K562 (cell line): Measurements from ENCODE around the gene HYCC2.

Experiments used
- ADNP ChIP-seq: fragments of 200-800 bp; sonication (Bioruptor generic); IDR thresholded peaks from 2 replicates; pipeline ENCODE4 v1.6.1; 2016; ENCODE audit warnings: missing genetic modification characterization, missing compliant biosample characterization
- CTCF ChIP-seq, 3 experiments: IDR thresholded peaks in 2 of 3; conservative IDR thresholded peaks in 1 of 3; 2 replicates each; pipeline ENCODE4 v1.5.1; 2011 to 2012; ENCODE audit warnings: low read length in 3 of 3, mild to moderate bottlenecking in 3 of 3, control low read depth in 2 of 3, improper control_type of control experiment in 1 of 3, inconsistent platforms in 1 of 3, low read depth in 1 of 3, mixed read lengths in 1 of 3, moderate library complexity in 1 of 3; ENCODE audit not compliant: insufficient read depth in 2 of 3
- MEF2A ChIP-seq: IDR thresholded peaks from 2 replicates; pipeline ENCODE4 v1.6.1; 2011; ENCODE audit warnings: low read depth, mild to moderate bottlenecking, low read length, moderate library complexity; ENCODE audit not compliant: control insufficient read depth
- NR2F6 ChIP-seq: fragments of 450-650 bp; formaldehyde crosslinking; IDR thresholded peaks from 2 replicates; pipeline ENCODE4 v1.4.0; 2020; ENCODE audit warnings: mild to moderate bottlenecking
- POLR2AphosphoS5 ChIP-seq: IDR thresholded peaks from 2 replicates; pipeline ENCODE4 v1.6.1; 2011; ENCODE audit warnings: mild to moderate bottlenecking, low read depth, low read length, moderate library complexity; ENCODE audit not compliant: control insufficient read depth, insufficient read depth
- RAD21 ChIP-seq, 2 experiments: fragments of 250-450 bp in 1 of 2; fragments of 450-650 bp in 1 of 2; sonication (Bioruptor Pico) in 1 of 2; formaldehyde crosslinking in 1 of 2; IDR thresholded peaks in 1 of 2; conservative IDR thresholded peaks in 1 of 2; 2 replicates each; pipeline versions ENCODE4 v1.4.0 to v1.8.0; 2020 to 2022; ENCODE audit warnings: mild to moderate bottlenecking in 2 of 2, moderate library complexity in 1 of 2
- REST ChIP-seq, 2 experiments: fragments of 450-650 bp; formaldehyde crosslinking in 1 of 2; IDR thresholded peaks; 2 replicates each; pipeline versions ENCODE4 v1.4.0 to v1.6.1; 2014 to 2020; ENCODE audit warnings: mild to moderate bottlenecking in 2 of 2, borderline replicate concordance in 1 of 2, low read depth in 1 of 2
- RUNX1 ChIP-seq: sonication (generic); IDR thresholded peaks from 2 replicates; pipeline ENCODE4 v1.6.1; 2016; ENCODE audit warnings: antibody characterized with exemption, low read depth
- TF ChIP-seq, protein P1 (sequence below): fragments of 450-650 bp; IDR thresholded peaks from 2 replicates; pipeline ENCODE4 v1.6.1; 2016; ENCODE audit warnings: antibody characterized with exemption

GRCh38 chr2:201118961-201119854, 47.7 kb upstream of the HYCC2 start:
- no peak for TF ChIP-seq REST (IDR thresholded peaks at IDR 0.05; ENCODE audit: borderline replicate concordance)
- no peak for TF ChIP-seq REST (CRISPR knock-in tag; IDR thresholded peaks at IDR 0.05; ENCODE audit: low read depth)
- TF ChIP-seq CTCF (IDR thresholded peaks at IDR 0.05 in 2 of 3, conservative IDR thresholded peaks at IDR 0.05 in 1 of 3; ENCODE audit: insufficient read depth in 2 of 3, low read depth in 1 of 3, low read length in 3 of 3): no peak
- TF ChIP-seq, protein P1, sequence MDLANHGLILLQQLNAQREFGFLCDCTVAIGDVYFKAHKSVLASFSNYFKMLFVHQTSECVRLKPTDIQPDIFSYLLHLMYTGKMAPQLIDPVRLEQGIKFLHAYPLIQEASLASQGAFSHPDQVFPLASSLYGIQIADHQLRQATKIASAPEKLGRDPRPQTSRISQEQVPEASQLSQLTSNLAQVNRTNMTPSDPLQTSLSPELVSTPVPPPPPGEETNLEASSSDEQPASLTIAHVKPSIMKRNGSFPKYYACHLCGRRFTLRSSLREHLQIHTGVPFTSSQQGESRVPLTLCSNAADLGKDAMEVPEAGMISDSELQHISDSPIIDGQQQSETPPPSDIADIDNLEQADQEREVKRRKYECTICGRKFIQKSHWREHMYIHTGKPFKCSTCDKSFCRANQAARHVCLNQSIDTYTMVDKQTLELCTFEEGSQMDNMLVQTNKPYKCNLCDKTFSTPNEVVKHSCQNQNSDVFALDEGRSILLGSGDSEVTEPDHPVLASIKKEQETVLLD: no peak
- no peak for TF ChIP-seq RUNX1
- TF ChIP-seq ADNP (tag): no peak
- no peak for TF ChIP-seq RAD21 (CRISPR knock-in tag; conservative IDR thresholded peaks at IDR 0.05 in 1 of 2, IDR thresholded peaks at IDR 0.05 in 1 of 2)
- TF ChIP-seq NR2F6 (CRISPR knock-in tag): no peak
- TF ChIP-seq MEF2A: no peak
- TF ChIP-seq POLR2AphosphoS5: no peak
